DMS53 treated with DMSO at 0.1 percent for 48 hours (cell line): ENCODE measurements around the gene SLITRK1.

Experiments used
- DNase-seq: peaks from one replicate; lab custom pipeline; 2025; ENCODE audit not compliant: unreplicated experiment; lab: John Stamatoyannopoulos, UW

The SLITRK1 gene

DNA sequence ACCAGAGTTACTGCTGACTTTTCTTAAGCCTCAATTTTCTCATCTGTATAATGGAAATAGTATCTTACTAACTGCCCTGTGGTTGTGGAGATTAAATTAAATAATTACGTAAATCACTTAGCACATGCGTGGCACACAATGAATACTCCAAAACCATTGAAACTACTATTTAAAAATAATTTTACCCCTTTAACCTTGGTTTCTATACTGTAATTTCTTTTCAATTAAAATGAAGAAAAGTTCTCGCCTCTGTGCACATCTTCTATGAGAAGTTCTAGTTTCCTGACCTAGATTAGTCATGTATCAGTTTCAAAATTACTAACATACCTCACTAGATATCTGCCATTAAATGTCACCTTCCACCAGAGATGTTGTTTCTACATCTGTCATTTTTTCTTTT, 5.7 kb downstream of the SLITRK1 start:
- DNase-seq, result no peak

GRCh38 chr13:83867708-83868107, 14.6 kb downstream of the SLITRK1 start:
- no peak for DNase-seq

GRCh38 chr13:83865161-83866137, 16.8 kb downstream of the SLITRK1 start:
- DNase-seq, result no peak

- no peak for DNase-seq
Observed at GRCh38 chr13:83853771-83854170, 28.5 kb downstream of the SLITRK1 start.

DNA sequence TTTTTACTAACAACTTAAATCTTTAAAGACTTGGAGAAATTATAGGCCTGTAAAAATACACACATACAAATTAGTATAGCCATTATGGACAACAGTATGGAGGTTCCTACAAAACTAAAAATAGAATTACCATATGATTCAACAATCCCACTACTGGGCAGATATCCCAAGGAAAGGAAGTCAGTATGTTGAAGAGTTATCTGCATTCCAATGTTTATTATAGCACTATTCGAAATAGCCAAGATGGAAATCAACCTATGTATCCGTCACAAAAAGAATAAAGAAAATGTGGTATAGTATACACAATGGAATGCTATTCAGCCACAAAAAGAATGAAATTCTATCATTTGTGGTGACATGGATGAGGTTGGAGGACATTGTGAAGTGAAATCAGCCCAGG, 37.2 kb downstream of the SLITRK1 start:
- no peak for DNase-seq

GRCh38 chr13:83839146-83839545, 43.1 kb downstream of the SLITRK1 start:
- DNase-seq, result no peak

DNA sequence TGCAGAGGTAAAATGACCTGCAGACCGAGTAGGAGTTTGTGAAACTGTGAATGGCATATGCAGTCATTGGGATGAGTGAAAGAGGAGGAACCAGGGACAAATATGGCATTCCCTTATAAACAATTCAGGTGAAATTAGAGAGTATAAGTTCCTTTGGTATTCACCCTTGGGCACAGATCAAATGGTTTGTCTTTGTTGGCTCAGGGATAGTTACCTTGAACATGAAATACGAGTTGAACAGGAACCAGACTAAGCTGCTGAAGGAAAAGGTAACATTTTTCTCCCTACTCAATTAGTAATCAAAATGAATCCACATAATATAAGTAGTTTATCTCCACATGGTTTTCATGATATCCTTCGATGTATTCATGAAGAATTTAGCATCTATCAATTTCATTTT, 50.5 kb downstream of the SLITRK1 start:
- no peak for DNase-seq

GRCh38 chr13:83829810-83830209, 52.5 kb downstream of the SLITRK1 start:
- no peak for DNase-seq

GRCh38 chr13:83827338-83827737, 54.9 kb downstream of the SLITRK1 start:
- DNase-seq, result no peak
